D341Med (cell line): Measurements from ENCODE around the gene PCDHB11.
"Not testable (repeated sequence)": the region's sequence is repeated elsewhere in the genome, so short reads cannot be mapped to it uniquely, and the experiment has no call there.

Experiments used
- DNase-seq: peaks from one replicate; pipeline ENCODE4 v3.0.0; 2012; ENCODE audit warnings: low spot score

Gene PCDHB11

DNA sequence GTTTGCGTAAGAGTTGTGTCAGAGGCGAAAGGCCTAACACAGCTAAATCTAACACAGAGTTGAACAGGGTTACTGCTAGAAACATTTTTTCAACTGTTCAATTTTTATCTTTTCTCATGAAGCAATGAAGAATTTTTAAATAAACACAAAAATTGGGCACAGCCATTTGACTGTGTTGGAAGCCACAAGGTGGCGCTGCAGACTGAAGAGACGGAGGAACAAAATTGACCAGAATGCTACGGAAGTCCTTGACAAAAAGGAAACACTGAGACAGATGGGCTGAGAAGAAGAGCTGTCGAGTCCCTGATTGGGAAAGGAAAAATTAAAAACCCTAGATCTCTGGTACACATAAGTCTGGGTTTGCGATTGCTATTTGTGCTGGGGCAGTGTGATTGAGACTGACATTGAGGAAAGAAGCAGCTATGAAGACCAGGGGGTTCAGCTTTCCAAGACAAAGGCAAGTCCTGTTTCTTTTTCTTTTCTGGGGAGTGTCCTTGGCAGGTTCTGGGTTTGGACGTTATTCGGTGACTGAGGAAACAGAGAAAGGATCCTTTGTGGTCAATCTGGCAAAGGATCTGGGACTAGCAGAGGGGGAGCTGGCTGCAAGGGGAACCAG, 12.4 kb upstream of the PCDHB11 start, which contains the start of gene PCDHB9:
Gene PCDHB9 (plus strand): TSS at position 265 of the 616 bp plus-strand sequence. CDS start 158 bp downstream, at position 423.
- no peak for DNase-seq

GRCh38 chr5:141188682-141189081, 10.7 kb upstream of the PCDHB11 start:
- not testable (repeated sequence) for DNase-seq

- not testable (repeated sequence) for DNase-seq
Measured at GRCh38 chr5:141189131-141189530, 10.3 kb upstream of the PCDHB11 start.

GRCh38 chr5:141192110-141192725, 7.2 kb upstream of the PCDHB11 start, which contains the start of gene PCDHB10:
TSS of gene PCDHB10 (plus strand) at chr5:141192353. CDS start at chr5:141192553, 200 bp downstream.
- no peak for DNase-seq

DNA sequence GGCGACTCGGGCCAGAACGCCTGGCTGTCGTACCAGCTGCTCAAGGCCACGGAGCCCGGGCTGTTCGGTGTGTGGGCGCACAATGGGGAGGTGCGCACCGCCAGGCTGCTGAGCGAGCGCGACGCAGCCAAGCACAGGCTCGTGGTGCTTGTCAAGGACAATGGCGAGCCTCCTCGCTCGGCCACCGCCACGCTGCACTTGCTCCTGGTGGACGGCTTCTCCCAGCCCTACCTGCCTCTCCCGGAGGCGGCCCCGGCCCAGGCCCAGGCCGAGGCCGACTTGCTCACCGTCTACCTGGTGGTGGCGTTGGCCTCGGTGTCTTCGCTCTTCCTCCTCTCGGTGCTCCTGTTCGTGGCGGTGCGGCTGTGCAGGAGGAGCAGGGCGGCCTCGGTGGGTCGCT, 5.1 kb upstream of the PCDHB11 start:
- not testable (repeated sequence) for DNase-seq

- DNase-seq = no peak
Measured at GRCh38 chr5:141196363-141196762, 3.1 kb upstream of the PCDHB11 start.

- not testable (repeated sequence) for DNase-seq
Measured at GRCh38 chr5:141201126-141201525, 1.7 kb downstream of the PCDHB11 start.

- DNase-seq = not testable (repeated sequence)
Measured at GRCh38 chr5:141201646-141202045, 2.2 kb downstream of the PCDHB11 start.

GRCh38 chr5:141208478-141208877, 9.1 kb downstream of the PCDHB11 start, which contains the start of gene PCDHB12:
TSS of gene PCDHB12 (plus strand) at chr5:141208719. CDS start at chr5:141208908, 189 bp downstream.
- no peak for DNase-seq

- not testable (repeated sequence) for DNase-seq
Measured at GRCh38 chr5:141210281-141210680, 10.9 kb downstream of the PCDHB11 start.

DNA sequence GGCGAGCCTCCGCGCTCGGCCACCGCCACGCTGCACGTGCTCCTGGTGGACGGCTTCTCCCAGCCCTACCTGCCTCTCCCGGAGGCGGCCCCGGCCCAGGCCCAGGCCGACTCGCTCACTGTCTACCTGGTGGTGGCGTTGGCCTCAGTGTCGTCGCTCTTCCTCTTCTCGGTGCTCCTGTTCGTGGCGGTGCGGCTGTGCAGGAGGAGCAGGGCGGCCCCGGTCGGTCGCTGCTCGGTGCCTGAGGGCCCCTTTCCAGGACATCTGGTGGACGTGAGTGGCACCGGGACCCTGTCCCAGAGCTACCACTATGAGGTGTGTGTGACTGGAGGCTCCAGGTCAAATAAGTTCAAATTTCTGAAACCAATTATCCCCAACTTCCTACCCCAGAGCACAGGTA, 11.4 kb downstream of the PCDHB11 start:
- DNase-seq = not testable (repeated sequence)

DNA sequence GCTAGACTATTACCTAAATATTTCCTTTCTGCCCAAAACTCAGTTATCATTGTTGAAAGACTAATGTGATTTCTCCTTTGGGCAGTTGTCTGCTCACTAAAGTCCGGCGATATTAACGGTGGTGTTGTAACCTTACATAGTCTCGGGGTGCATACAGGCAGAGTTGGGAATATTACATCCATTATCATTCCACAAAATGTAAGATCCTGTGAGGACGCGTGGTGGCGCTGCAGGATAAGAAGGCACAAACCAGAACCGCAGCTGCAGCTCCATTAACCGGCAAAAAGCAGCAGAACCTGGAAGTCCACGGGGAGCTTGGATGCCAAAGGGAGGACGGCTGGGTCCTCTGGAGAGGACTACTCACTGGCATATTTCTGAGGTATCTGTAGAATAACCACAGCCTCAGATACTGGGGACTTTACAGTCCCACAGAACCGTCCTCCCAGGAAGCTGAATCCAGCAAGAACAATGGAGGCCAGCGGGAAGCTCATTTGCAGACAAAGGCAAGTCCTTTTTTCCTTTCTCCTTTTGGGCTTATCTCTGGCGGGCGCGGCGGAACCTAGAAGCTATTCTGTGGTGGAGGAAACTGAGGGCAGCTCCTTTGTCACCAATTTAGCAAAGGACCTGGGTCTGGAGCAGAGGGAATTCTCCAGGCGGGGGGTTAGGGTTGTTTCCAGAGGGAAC, 14.4 kb downstream of the PCDHB11 start, which contains the start of gene PCDHB13:
Gene PCDHB13 (plus strand): TSS at position 264 of the 684 bp plus-strand sequence. CDS start 205 bp downstream, at position 469.
- DNase-seq = not testable (repeated sequence)

GRCh38 chr5:141214583-141214982, 15.2 kb downstream of the PCDHB11 start:
- DNase-seq = not testable (repeated sequence)

- DNase-seq = not testable (repeated sequence)
Measured at GRCh38 chr5:141215504-141215903, 16.1 kb downstream of the PCDHB11 start.

GRCh38 chr5:141216035-141216434, 16.6 kb downstream of the PCDHB11 start:
- not testable (repeated sequence) for DNase-seq

GRCh38 chr5:141223112-141223783, 23.8 kb downstream of the PCDHB11 start, which contains the start of gene PCDHB14:
TSS of gene PCDHB14 (plus strand) at chr5:141223343. CDS start at chr5:141223506, 163 bp downstream.
- peak; percentile 34 for DNase-seq

DNA sequence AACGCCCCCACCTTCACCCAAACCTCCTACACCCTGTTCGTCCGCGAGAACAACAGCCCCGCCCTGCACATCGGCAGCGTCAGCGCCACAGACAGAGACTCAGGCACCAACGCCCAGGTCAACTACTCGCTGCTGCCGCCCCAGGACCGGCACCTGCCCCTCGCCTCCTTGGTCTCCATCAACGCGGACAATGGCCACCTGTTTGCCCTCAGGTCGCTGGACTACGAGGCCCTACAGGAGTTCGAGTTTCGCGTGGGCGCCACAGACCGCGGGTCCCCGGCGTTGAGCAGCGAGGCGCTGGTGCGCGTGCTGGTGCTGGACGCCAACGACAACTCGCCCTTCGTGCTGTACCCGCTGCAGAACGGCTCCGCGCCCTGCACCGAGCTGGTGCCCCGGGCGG, 25.4 kb downstream of the PCDHB11 start:
- DNase-seq = not testable (repeated sequence)

GRCh38 chr5:141225421-141225820, 26.0 kb downstream of the PCDHB11 start:
- not testable (repeated sequence) for DNase-seq

DNA sequence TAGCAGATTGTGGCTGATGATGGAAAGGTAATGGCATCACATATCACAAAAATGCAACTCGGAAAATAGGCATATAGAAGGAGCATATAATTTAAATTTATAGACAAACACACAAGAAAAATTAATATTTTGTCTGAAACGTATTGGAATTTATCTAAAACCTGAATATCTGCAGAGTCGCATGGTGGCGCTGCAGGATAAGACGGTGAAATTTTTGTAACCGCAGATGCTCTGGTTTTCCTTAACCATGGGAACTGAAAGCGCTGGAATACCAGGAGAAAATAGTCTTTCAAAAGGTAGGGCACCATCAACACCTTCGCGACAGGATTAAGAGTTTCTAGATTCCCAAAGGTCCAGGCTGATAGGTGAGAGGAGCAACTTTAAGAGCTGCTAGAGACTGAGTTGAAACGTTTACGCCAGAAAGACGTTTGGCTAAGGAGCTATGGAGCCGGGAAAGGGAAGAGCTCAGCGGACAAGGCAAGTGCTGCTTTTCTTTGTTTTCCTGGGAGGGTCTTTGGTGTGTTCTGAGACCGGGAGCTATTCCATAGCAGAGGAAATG, 34.8 kb downstream of the PCDHB11 start:
- no peak for DNase-seq

- DNase-seq = not testable (repeated sequence)
Measured at GRCh38 chr5:141235922-141236321, 36.5 kb downstream of the PCDHB11 start.

DNA sequence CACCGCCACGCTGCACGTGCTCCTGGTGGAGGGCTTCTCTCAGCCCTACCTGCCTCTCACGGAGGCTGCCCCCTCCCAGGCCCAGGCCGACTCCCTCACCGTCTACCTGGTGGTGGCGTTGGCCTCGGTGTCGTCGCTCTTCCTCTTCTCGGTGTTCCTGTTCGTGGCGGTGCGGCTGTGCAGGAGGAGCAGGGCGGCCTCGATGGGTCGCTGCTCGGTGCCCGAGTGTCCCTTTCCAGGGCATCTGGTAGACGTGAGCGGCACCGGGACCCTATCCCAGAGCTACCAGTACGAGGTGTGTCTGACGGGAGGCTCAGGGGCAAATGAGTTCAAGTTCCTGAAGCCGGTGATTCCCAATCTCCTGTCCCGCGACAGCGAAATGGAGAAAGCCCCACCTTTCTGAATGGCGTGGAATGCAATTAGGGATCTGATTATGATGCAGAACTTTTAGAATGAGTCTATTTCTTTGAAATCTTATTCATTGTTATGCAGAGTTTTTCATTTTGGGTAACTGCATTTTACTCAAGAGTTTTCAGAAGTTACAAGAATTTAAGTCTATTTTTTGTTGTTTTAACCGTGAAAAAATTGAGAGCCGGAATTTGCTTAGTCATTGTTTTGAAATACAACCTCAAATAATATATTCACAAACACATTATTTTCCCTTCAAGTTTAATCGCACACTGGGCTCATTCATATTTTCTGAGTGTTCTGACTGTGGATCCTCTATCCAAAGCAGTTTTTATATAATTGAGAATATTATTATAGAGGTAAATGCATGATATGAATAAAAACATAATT, 37.3 kb downstream of the PCDHB11 start:
- DNase-seq = no peak
